Spleen (tissue), 11 donors: ENCODE measurements around the gene INHBE. TPM values are rescaled to one million over a fixed set of nuclear protein-coding genes. Genes with fewer than 3 reads are reported as not detected.
A peak's percentile ranks its signal among the peaks of the same experiment; 100 is the strongest.
"Not testable (repeated sequence)": the region's sequence is repeated elsewhere in the genome, so short reads cannot be mapped to it uniquely, and the experiment has no call there.

ENCODE experiments used
- DNase-seq: peaks from one replicate; pipeline ENCODE4 v3.0.0-alpha.2; 2020
- H3K27ac ChIP-seq, 8 donors: fragments of 200-600 bp; sonication (generic) in 7 of 8; 1 replicate in 4 of 8; 2 replicates in 4 of 8; pipeline versions ENCODE4 v1.5.0 to v1.8.0; 2016 to 2021; ENCODE audit warnings: inconsistent platforms in 4 of 8, mild to moderate bottlenecking in 4 of 8, moderate library complexity in 1 of 8
- H3K27me3 ChIP-seq, 7 donors: fragments of 200-600 bp; sonication (generic) in 6 of 7; replicated peaks in 1 of 7; 1 replicate in 4 of 7; 2 replicates in 3 of 7; pipeline versions ENCODE4 v1.5.0 to v1.8.0; 2016 to 2021; ENCODE audit warnings: inconsistent platforms in 3 of 7, mild to moderate bottlenecking in 1 of 7
- H3K36me3 ChIP-seq, 6 donors: fragments of 200-600 bp; sonication (generic) in 5 of 6; 1 replicate in 4 of 6; 2 replicates in 2 of 6; pipeline versions ENCODE4 v1.5.0 to v1.8.0; 2016 to 2021; ENCODE audit warnings: inconsistent platforms in 2 of 6
- H3K4me1 ChIP-seq, 6 donors: fragments of 200-600 bp; sonication (generic) in 5 of 6; 1 replicate in 3 of 6; 2 replicates in 3 of 6; pipeline versions ENCODE4 v1.5.0 to v1.8.0; 2016 to 2021; ENCODE audit warnings: inconsistent platforms in 3 of 6
- H3K4me3 ChIP-seq, 8 donors: fragments of 200-600 bp; sonication (generic) in 7 of 8; 1 replicate in 4 of 8; 2 replicates in 4 of 8; pipeline versions ENCODE4 v1.5.0 to v1.8.0; 2016 to 2021; ENCODE audit warnings: inconsistent platforms in 4 of 8, mild to moderate bottlenecking in 4 of 8, moderate library complexity in 2 of 8
- H3K9me3 ChIP-seq, 8 donors: fragments of 200-600 bp; sonication (generic) in 7 of 8; 1 replicate in 4 of 8; 2 replicates in 4 of 8; pipeline versions ENCODE4 v1.5.0 to v1.8.0; 2016 to 2021; ENCODE audit warnings: inconsistent platforms in 4 of 8
- CTCF ChIP-seq, 11 experiments: fragments of 200-600 bp in 7 of 11; fragments of 450-650 bp in 4 of 11; sonication (generic) in 4 of 11; IDR thresholded peaks in 8 of 11; conservative IDR thresholded peaks in 3 of 11; 1 replicate in 7 of 11; 2 replicates in 4 of 11; pipeline versions ENCODE4 v1.4.0 to v1.8.0; 2016 to 2021; ENCODE audit warnings: antibody characterized with exemption in 11 of 11, inconsistent platforms in 4 of 11, mild to moderate bottlenecking in 1 of 11
- POLR2AphosphoS5 ChIP-seq, 3 donors: sonication (generic); formaldehyde crosslinking; IDR thresholded peaks; one replicate each; pipeline ENCODE4 v1.5.1; 2017; ENCODE audit warnings: antibody characterized with exemption in 3 of 3
- WGBS, 5 donors: extraction: QIAGEN DNeasy Blood & Tissue Kit in 3 of 5; methylation state at CpG; one replicate each; pipeline versions ENCODE4 v1.1.5 to v1.1.7; 2013 to 2018; 5-methylcytosine and 5-hydroxymethylcytosine counted together
- intact Hi-C: fragments of 100-400 bp; cut with DNase I; formaldehyde crosslinking; loops from one replicate; pipeline ENCODE4 v1.15.0; 2023; ENCODE audit warnings: low total_unique reads
- polyA plus RNA-seq, 3 donors: library from polyadenylated mRNA; stranded (reverse); fragments of 200-250 nt; gene quantifications; one replicate each; pipeline ENCODE4 v1.2.1, GENCODE V29; 2013
- small RNA-seq, 4 donors: library from RNA; depleted of rRNA; stranded (forward); fragments of <200 nt; gene quantifications; one replicate each; pipeline ENCODE3, GENCODE V24; 2016
- total RNA-seq, 7 donors: library from RNA; depleted of rRNA in 3 of 7; stranded (reverse); fragments of >200 nt in 3 of 7; fragmentation: NEBNext Ultra II Directional in 4 of 7; extraction: Animal tissue kit (Norgen Biotek cat#: 25700) in 4 of 7; gene quantifications; one replicate each; pipeline versions ENCODE4 v1.1.0 to v1.2.1, GENCODE V29; 2016 to 2021
- donor health status: healthy with polysubstance abuse.
- donor health status: DM: no; HTN: no; CAD: no; lungs with moderate emphysema.
- donor health status: DM: no; HTN: no; CAD: no.
- donor health status: Bipolar disorder and iron deficiency.
- donor health status: healthy.
- donor health status: DM: no; HTN: no; CAD: no.
- donor health status: DM: yes; HTN: yes; CAD: no.

INHBE gene
- total and polyA plus RNA-seq, 10 donors, result 0.02 TPM; not detected in 9

GRCh38 chr12:57500213-57500612, 45.1 kb downstream of the INHBE start:
- DNase-seq, result peak; percentile 62
- Histone ChIP-seq H3K27ac (peak overlapping the region in 3 of 8 donors; percentile 8 to 31 (median 19)), H3K4me3 (no peak overlapping the region), H3K36me3 (peaks cover 0 to 100% (median 82%) of the 10 kb centered on the region in 6 donors), H3K27me3 (no peaks in the 10 kb centered on the region), H3K4me1 (peaks cover 0 to 12% (median 0%) of the 10 kb centered on the region in 6 donors), H3K9me3 (no peaks in the 10 kb centered on the region)
- WGBS, 5 donors, result 73 to 96% (median 82%) methylated on average over 11 of the region's 11 CpGs
- no peak for TF ChIP-seq CTCF (IDR thresholded peaks at IDR 0.05 in 8 of 11, conservative IDR thresholded peaks at IDR 0.05 in 3 of 11)
- no peak for TF ChIP-seq POLR2AphosphoS5 (IDR thresholded peaks at IDR 0.05)
- intact Hi-C loops, result no loop called here

- peaks cover 0 to 96% (median 84%) of the 10 kb centered on the region in 6 donors for H3K36me3 ChIP-seq
- intact Hi-C loops, H3K9me3 ChIP-seq, H3K27me3 ChIP-seq, H3K4me3 ChIP-seq, H3K27ac ChIP-seq: not testable (repeated sequence)
- H3K4me1 ChIP-seq, result peaks cover 0 to 12% (median 0%) of the 10 kb centered on the region in 6 donors
- WGBS, 5 donors, result 95 to 98% (median 97%) methylated on average over 21 to 22 of the region's 22 CpGs
- peak; percentile 36 for DNase-seq
Observed at GRCh38 chr12:57502311-57502969, 47.3 kb downstream of the INHBE start.

GRCh38 chr12:57506541-57506940, 51.4 kb downstream of the INHBE start:
- WGBS, 5 donors, result 68 to 98% (median 97%) methylated on average over 3 to 4 of the region's 4 CpGs
- H3K27ac ChIP-seq, DNase-seq, H3K4me1 ChIP-seq, intact Hi-C loops, H3K9me3 ChIP-seq, H3K4me3 ChIP-seq, H3K27me3 ChIP-seq: not testable (repeated sequence)
- H3K36me3 ChIP-seq, result peaks cover 0 to 96% (median 75%) of the 10 kb centered on the region in 6 donors

Small RNAs within 50 kb of the gene (small RNA-seq; reads per million reads assigned to genes)
- gene RNU6-879P, result 0 reads per million in 4 donors

Other genes with a start within 250 kb of the INHBE start
- under 1 TPM in 3 of 7 donors, not detected in 4; 0.28 to 0.60 (median 0.54) TPM for gene NXPH4, start 238.5 kb upstream of the INHBE start, total RNA-seq
- under 1 TPM; 0.11 to 0.19 (median 0.15) TPM for gene NXPH4, start 238.5 kb upstream of the INHBE start, polyA plus RNA-seq
- gene SHMT2, start 225.6 kb upstream of the INHBE start, total RNA-seq, result 10 to 100 TPM; 52.2 to 86.6 (median 63.8) TPM
- 10 to 100 TPM; 47.3 to 72.7 (median 57.8) TPM for gene SHMT2, start 225.6 kb upstream of the INHBE start, polyA plus RNA-seq
- 1 to 10 TPM; 3.4 to 9.8 (median 5.6) TPM for gene STAC3, start 204.1 kb upstream of the INHBE start, total RNA-seq
- 10 to 100 TPM; 10.1 to 16.4 (median 10.4) TPM for gene STAC3, start 204.1 kb upstream of the INHBE start, polyA plus RNA-seq
- 10 to 100 TPM; 46.1 to 90.8 (median 61.2) TPM for gene R3HDM2, start 24.3 kb upstream of the INHBE start, total RNA-seq
- gene R3HDM2, start 24.3 kb upstream of the INHBE start, polyA plus RNA-seq, result 10 to 100 TPM; 11.3 to 16.9 (median 13.2) TPM
- gene INHBC, start 20.5 kb upstream of the INHBE start, total RNA-seq, result under 1 TPM in 1 of 7 donors, not detected in 6; 0.19 TPM
- gene INHBC, start 20.5 kb upstream of the INHBE start, polyA plus RNA-seq, result not detected
- gene GLI1, start 4.5 kb downstream of the INHBE start, total RNA-seq, result 1 to 10 TPM in 4 of 7 donors, under 1 TPM in 3; 0.46 to 3.6 (median 1.1) TPM
- 1 to 10 TPM in 1 of 3 donors, under 1 TPM in 2; 0.63 to 1.2 (median 0.77) TPM for gene GLI1, start 4.5 kb downstream of the INHBE start, polyA plus RNA-seq
- 100 to 1,000 TPM; 148 to 328 (median 226) TPM for gene ARHGAP9, start 24.6 kb downstream of the INHBE start, total RNA-seq
- 100 to 1,000 TPM; 190 to 400 (median 251) TPM for gene ARHGAP9, start 24.6 kb downstream of the INHBE start, polyA plus RNA-seq
- 100 to 1,000 TPM in 4 of 7 donors, 10 to 100 TPM in 3; 72.4 to 186 (median 146) TPM for gene MARS1, start 32.8 kb downstream of the INHBE start, total RNA-seq
- gene MARS1, start 32.8 kb downstream of the INHBE start, polyA plus RNA-seq, result 100 to 1,000 TPM in 1 of 3 donors, 10 to 100 TPM in 2; 67.4 to 104 (median 89.2) TPM
- gene DDIT3, start 65.2 kb downstream of the INHBE start, total RNA-seq, result 10 to 100 TPM; 18.0 to 27.7 (median 21.6) TPM
- 10 to 100 TPM; 39.8 to 43.9 (median 43.4) TPM for gene DDIT3, start 65.2 kb downstream of the INHBE start, polyA plus RNA-seq
- 100 to 1,000 TPM in 4 of 7 donors, 10 to 100 TPM in 3; 52.9 to 171 (median 110) TPM for gene MBD6, start 67.5 kb downstream of the INHBE start, total RNA-seq
- 10 to 100 TPM; 14.8 to 65.0 (median 61.2) TPM for gene MBD6, start 67.5 kb downstream of the INHBE start, polyA plus RNA-seq
- 100 to 1,000 TPM in 4 of 7 donors, 10 to 100 TPM in 3; 68.5 to 152 (median 101) TPM for gene DCTN2, start 91.9 kb downstream of the INHBE start, total RNA-seq
- gene DCTN2, start 91.9 kb downstream of the INHBE start, polyA plus RNA-seq, result 10 to 100 TPM; 53.3 to 67.3 (median 66.8) TPM
- gene KIF5A, start 94.7 kb downstream of the INHBE start, total RNA-seq, result under 1 TPM in 6 of 7 donors, not detected in 1; 0.09 to 0.76 (median 0.32) TPM
- gene KIF5A, start 94.7 kb downstream of the INHBE start, polyA plus RNA-seq, result under 1 TPM; 0.07 to 0.13 (median 0.08) TPM
- gene PIP4K2C, start 135.9 kb downstream of the INHBE start, total RNA-seq, result 10 to 100 TPM; 15.0 to 20.9 (median 18.8) TPM
- gene PIP4K2C, start 135.9 kb downstream of the INHBE start, polyA plus RNA-seq, result 1 to 10 TPM; 5.7 to 7.5 (median 6.3) TPM
- gene DTX3, start 149.5 kb downstream of the INHBE start, total RNA-seq, result 10 to 100 TPM; 15.3 to 30.7 (median 21.0) TPM
- 10 to 100 TPM; 13.7 to 24.3 (median 22.2) TPM for gene DTX3, start 149.5 kb downstream of the INHBE start, polyA plus RNA-seq
- gene ARHGEF25, start 156.1 kb downstream of the INHBE start, total RNA-seq, result 10 to 100 TPM in 6 of 7 donors, 1 to 10 TPM in 1; 9.3 to 19.5 (median 14.8) TPM
- gene ARHGEF25, start 156.1 kb downstream of the INHBE start, polyA plus RNA-seq, result 10 to 100 TPM; 13.7 to 26.6 (median 22.5) TPM
- gene B4GALNT1, start 177.9 kb downstream of the INHBE start, total RNA-seq, result 1 to 10 TPM in 3 of 7 donors, under 1 TPM in 4; 0.39 to 2.2 (median 0.79) TPM
- gene B4GALNT1, start 177.9 kb downstream of the INHBE start, polyA plus RNA-seq, result 1 to 10 TPM in 1 of 3 donors, under 1 TPM in 2; 0.83 to 1.5 (median 0.93) TPM
- 100 to 1,000 TPM; 227 to 323 (median 256) TPM for gene OS9, start 238.8 kb downstream of the INHBE start, total RNA-seq
- 100 to 1,000 TPM in 2 of 3 donors, 10 to 100 TPM in 1; 94.9 to 161 (median 130) TPM for gene OS9, start 238.8 kb downstream of the INHBE start, polyA plus RNA-seq